ENCODE measurements around the gene STKLD1.

DNA sequence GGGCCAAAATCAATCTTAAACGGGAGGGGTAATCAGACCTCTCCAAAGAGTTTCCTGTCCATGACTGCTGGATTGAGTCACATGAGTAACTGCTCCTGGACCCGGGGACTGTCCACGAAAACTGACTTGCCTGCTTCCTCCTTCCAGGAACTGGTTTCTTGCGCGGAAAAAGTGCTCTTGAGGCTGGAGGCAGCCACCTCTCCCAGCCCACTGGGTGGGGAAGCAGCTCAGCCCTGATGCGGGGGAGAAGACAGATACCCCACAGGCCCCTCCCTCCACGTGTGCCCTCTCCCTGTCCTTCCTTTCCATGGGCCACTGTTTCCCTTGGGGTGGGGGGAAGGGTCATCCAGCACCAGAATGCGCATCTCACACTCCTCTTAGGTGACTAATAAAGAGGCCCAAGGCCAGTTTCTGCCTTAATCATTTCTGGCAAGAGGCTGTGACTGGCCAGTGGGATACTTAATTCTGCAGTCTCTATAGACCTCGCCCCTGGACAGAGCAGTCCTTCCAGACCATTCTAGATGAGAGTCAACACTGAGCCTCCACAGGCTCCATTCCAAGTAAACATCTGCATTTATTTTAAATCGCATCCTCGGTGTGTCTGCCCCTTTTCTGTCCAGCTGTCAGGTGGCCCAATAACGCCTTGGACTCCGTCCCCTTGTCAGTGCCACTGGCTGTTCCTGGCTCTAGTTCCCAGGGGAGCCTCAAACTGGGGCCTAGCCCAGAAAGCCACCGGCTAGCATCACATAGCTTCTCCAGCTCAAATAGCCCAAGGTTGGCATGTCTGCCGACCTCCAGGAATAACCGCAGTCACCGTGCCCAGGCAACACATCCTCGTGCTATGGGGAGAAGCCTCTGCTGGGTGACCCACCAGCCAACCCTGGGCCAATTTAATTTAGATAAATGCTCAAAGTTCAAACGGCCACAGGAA is 29.6 kb downstream of the STKLD1 start:
- TF ChIP-seq, protein P1, sequence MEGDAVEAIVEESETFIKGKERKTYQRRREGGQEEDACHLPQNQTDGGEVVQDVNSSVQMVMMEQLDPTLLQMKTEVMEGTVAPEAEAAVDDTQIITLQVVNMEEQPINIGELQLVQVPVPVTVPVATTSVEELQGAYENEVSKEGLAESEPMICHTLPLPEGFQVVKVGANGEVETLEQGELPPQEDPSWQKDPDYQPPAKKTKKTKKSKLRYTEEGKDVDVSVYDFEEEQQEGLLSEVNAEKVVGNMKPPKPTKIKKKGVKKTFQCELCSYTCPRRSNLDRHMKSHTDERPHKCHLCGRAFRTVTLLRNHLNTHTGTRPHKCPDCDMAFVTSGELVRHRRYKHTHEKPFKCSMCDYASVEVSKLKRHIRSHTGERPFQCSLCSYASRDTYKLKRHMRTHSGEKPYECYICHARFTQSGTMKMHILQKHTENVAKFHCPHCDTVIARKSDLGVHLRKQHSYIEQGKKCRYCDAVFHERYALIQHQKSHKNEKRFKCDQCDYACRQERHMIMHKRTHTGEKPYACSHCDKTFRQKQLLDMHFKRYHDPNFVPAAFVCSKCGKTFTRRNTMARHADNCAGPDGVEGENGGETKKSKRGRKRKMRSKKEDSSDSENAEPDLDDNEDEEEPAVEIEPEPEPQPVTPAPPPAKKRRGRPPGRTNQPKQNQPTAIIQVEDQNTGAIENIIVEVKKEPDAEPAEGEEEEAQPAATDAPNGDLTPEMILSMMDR (conservative IDR thresholded peaks at IDR 0.05; ENCODE audit: low read depth, low read length), result no peak
- TF ChIP-seq EZH2 (IDR thresholded peaks at IDR 0.05; ENCODE audit: low read length, unreplicated experiment), result no peak
- TF ChIP-seq EZH2phosphoT487 (IDR thresholded peaks at IDR 0.05; ENCODE audit: borderline replicate concordance, low read length), result no peak
